ENCODE measurements around the gene DIP2C.

DIP2C gene

GRCh38 chr10:668786-669485, 20.5 kb downstream of the DIP2C start:
- TF ChIP-seq CTCF (IDR thresholded peaks at IDR 0.05; ENCODE audit: insufficient read depth, low read length, poor library complexity, severe bottlenecking): no peak
- Histone ChIP-seq H3K27me3 (replicated peaks; ENCODE audit: control insufficient read depth, insufficient read depth, low read length) (no peaks in the 10 kb centered on the region), H3K36me3 (ENCODE audit: control insufficient read depth, insufficient read depth, low read length) (no peaks in the 10 kb centered on the region), H3K4me3 (replicated peaks; ENCODE audit: low read depth, low read length) (no peak overlapping the region)
- no peak for DNase-seq (ENCODE audit: extremely low read depth, insufficient read length)

GRCh38 chr10:667602-668143, 21.8 kb downstream of the DIP2C start:
- TF ChIP-seq CTCF (IDR thresholded peaks at IDR 0.05; ENCODE audit: insufficient read depth, low read length, poor library complexity, severe bottlenecking): no peak
- H3K27me3 ChIP-seq (replicated peaks; ENCODE audit: control insufficient read depth, insufficient read depth, low read length): no peaks in the 10 kb centered on the region
- H3K36me3 ChIP-seq (ENCODE audit: control insufficient read depth, insufficient read depth, low read length): no peaks in the 10 kb centered on the region
- no peak for DNase-seq (ENCODE audit: extremely low read depth, insufficient read length)
- no peak overlapping the region for H3K4me3 ChIP-seq (replicated peaks; ENCODE audit: low read depth, low read length)

GRCh38 chr10:667096-667495, 22.4 kb downstream of the DIP2C start:
- TF ChIP-seq CTCF (IDR thresholded peaks at IDR 0.05; ENCODE audit: insufficient read depth, low read length, poor library complexity, severe bottlenecking): no peak
- Histone ChIP-seq H3K36me3 (ENCODE audit: control insufficient read depth, insufficient read depth, low read length) (no peaks in the 10 kb centered on the region), H3K27me3 (replicated peaks; ENCODE audit: control insufficient read depth, insufficient read depth, low read length) (no peaks in the 10 kb centered on the region), H3K4me3 (replicated peaks; ENCODE audit: low read depth, low read length) (no peak overlapping the region)
- DNase-seq (ENCODE audit: extremely low read depth, insufficient read length): no peak

- no peaks in the 10 kb centered on the region for H3K27me3 ChIP-seq (replicated peaks; ENCODE audit: control insufficient read depth, insufficient read depth, low read length)
- no peak overlapping the region for H3K4me3 ChIP-seq (replicated peaks; ENCODE audit: low read depth, low read length)
- DNase-seq (ENCODE audit: extremely low read depth, insufficient read length): no peak
- H3K36me3 ChIP-seq (ENCODE audit: control insufficient read depth, insufficient read depth, low read length): no peaks in the 10 kb centered on the region
- no peak for TF ChIP-seq CTCF (IDR thresholded peaks at IDR 0.05; ENCODE audit: insufficient read depth, low read length, poor library complexity, severe bottlenecking)
Observed at GRCh38 chr10:666237-667012, 23.0 kb downstream of the DIP2C start.

GRCh38 chr10:665579-666091, 23.8 kb downstream of the DIP2C start:
- Histone ChIP-seq H3K36me3 (ENCODE audit: control insufficient read depth, insufficient read depth, low read length) (no peaks in the 10 kb centered on the region), H3K27me3 (replicated peaks; ENCODE audit: control insufficient read depth, insufficient read depth, low read length) (no peaks in the 10 kb centered on the region), H3K4me3 (replicated peaks; ENCODE audit: low read depth, low read length) (no peak overlapping the region)
- TF ChIP-seq CTCF (IDR thresholded peaks at IDR 0.05; ENCODE audit: insufficient read depth, low read length, poor library complexity, severe bottlenecking): no peak
- DNase-seq (ENCODE audit: extremely low read depth, insufficient read length): no peak
